Mucosa of descending colon (tissue), 3 donors: ENCODE data around the gene RNASE4. TPM values are rescaled to one million over a fixed set of nuclear protein-coding genes. Genes with fewer than 3 reads are reported as not detected.
"Not testable (repeated sequence)": the region's sequence is repeated elsewhere in the genome, so short reads cannot be mapped to it uniquely, and the experiment has no call there.

Experiments
- ATAC-seq: fragments of 200-7000 bp; cut with Tn5 transposase; one replicate; pipeline ENCODE4 v1.9.1; 2020; ENCODE audit warnings: mild to moderate bottlenecking, moderate library complexity
- DNase-seq, 3 donors: peaks; one replicate each; pipeline ENCODE4 v3.0.0-alpha.2; 2020
- H3K36me3 ChIP-seq: fragments of 200-600 bp; one replicate; pipeline ENCODE4 v1.8.0; 2021; ENCODE audit warnings: low read depth, mild to moderate bottlenecking
- H3K4me1 ChIP-seq: fragments of 200-600 bp; one replicate; pipeline ENCODE4 v1.8.0; 2021; ENCODE audit warnings: low read depth, mild to moderate bottlenecking
- H3K4me3 ChIP-seq: fragments of 200-600 bp; one replicate; pipeline ENCODE4 v1.8.0; 2021; ENCODE audit warnings: mild to moderate bottlenecking
- H3K9me3 ChIP-seq: fragments of 200-600 bp; one replicate; pipeline ENCODE4 v1.8.0; 2021; ENCODE audit warnings: mild to moderate bottlenecking
- CTCF ChIP-seq: fragments of 200-600 bp; IDR thresholded peaks from one replicate; pipeline ENCODE4 v1.8.0; 2022; ENCODE audit warnings: antibody characterized with exemption, mild to moderate bottlenecking
- intact Hi-C, 2 donors: fragments of 100-400 bp; cut with DNase I in 1 of 2; cut with micrococcal nuclease in 1 of 2; formaldehyde crosslinking; loops; one replicate each; pipeline versions ENCODE4 v1.11.0 to v1.11.1; 2022; cut with DNase I, micrococcal nuclease
- total RNA-seq, 3 donors: library from RNA; stranded (reverse); fragmentation: NEBNext Ultra II Directional in 2 of 3; extraction: Animal tissue kit (Norgen Biotek cat#: 25700) in 2 of 3; gene quantifications; one replicate each; pipeline versions ENCODE4 v1.2.1 to v1.2.4, GENCODE V29; 2021 to 2023
- donor health status: DM: no; HTN: no; CAD: no; lungs with moderate emphysema.
- donor health status: DM: no; HTN: no; CAD: no.
- donor health status: DM: no; HTN: yes; CAD: no.

RNASE4 gene
- total RNA-seq, 3 donors from 2014 or later, result 35.9 to 37.4 (median 36.4) TPM

GRCh38 chr14:20732979-20733635 is 48.7 kb downstream of the RNASE4 start:
- intact Hi-C loops, result no loop called here
- DNase-seq (no peak), ATAC-seq (peak; percentile 39)
- Histone ChIP-seq H3K4me3 (no peak overlapping the region), H3K4me1 (no peaks in the 10 kb centered on the region), H3K36me3 (no peaks in the 10 kb centered on the region), H3K9me3 (no peaks in the 10 kb centered on the region)
- TF ChIP-seq CTCF, result no peak

- intact Hi-C loops, result no loop called here
- Histone ChIP-seq H3K9me3 (no peaks in the 10 kb centered on the region), H3K36me3 (no peaks in the 10 kb centered on the region), H3K4me1 (no peaks in the 10 kb centered on the region), H3K4me3 (no peak overlapping the region)
- DNase-seq, result no peak
- no peak for TF ChIP-seq CTCF
- ATAC-seq, result no peak
Observed at GRCh38 chr14:20733684-20734429, 49.5 kb downstream of the RNASE4 start.

- no peaks in the 10 kb centered on the region for H3K9me3 ChIP-seq
- no peak for ATAC-seq
- no peaks in the 10 kb centered on the region for H3K4me1 ChIP-seq
Observed at GRCh38 chr14:20734430-20734806, 50.1 kb downstream of the RNASE4 start.

GRCh38 chr14:20738292-20738691 is 53.9 kb downstream of the RNASE4 start:
- intact Hi-C loops, H3K4me1 ChIP-seq: not testable (repeated sequence)

More at GRCh38 chr14:20734430-20734806, 50.1 kb downstream of the RNASE4 start:
- Histone ChIP-seq H3K36me3 (no peaks in the 10 kb centered on the region), H3K4me3 (no peak overlapping the region)
- intact Hi-C loops, result no loop called here
- no peak for DNase-seq
- no peak for TF ChIP-seq CTCF

GRCh38 chr14:20742132-20742531 is 57.8 kb downstream of the RNASE4 start:
- no peaks in the 10 kb centered on the region for H3K36me3 ChIP-seq
- intact Hi-C loops, result no loop called here
- H3K9me3 ChIP-seq, result no peaks in the 10 kb centered on the region
- TF ChIP-seq CTCF, result no peak
- no peak for DNase-seq
- ATAC-seq, result peak; percentile 23
- H3K4me1 ChIP-seq, result no peaks in the 10 kb centered on the region
- H3K4me3 ChIP-seq, result no peak overlapping the region

More at GRCh38 chr14:20738292-20738691, 53.9 kb downstream of the RNASE4 start:
- H3K4me3 ChIP-seq, H3K36me3 ChIP-seq, ATAC-seq, H3K9me3 ChIP-seq, DNase-seq: not testable (repeated sequence)

GRCh38 chr14:20743556-20743955 is 59.2 kb downstream of the RNASE4 start:
- TF ChIP-seq CTCF, result no peak
- DNase-seq (no peak), ATAC-seq (no peak)
- no peaks in the 10 kb centered on the region for H3K9me3 ChIP-seq
- H3K4me3 ChIP-seq, result no peak overlapping the region
- intact Hi-C loops, result no loop called here
- no peaks in the 10 kb centered on the region for H3K36me3 ChIP-seq
- H3K4me1 ChIP-seq, result no peaks in the 10 kb centered on the region
